Stimulated activated naive B cell treated with anti-CD40 and anti-IgM and Interleukin-4, amounts not matched to agents 10 μg/mL and 1 μg/mL and 100 μg/mL, for 72 hours (primary cell): Measurements from ENCODE around the gene DUSP9.

Experiments
- ATAC-seq, 2 donors: fragments of 150-1000 bp; cut with Tn5 transposase; replicated peaks; 2 replicates each; pipeline ENCODE4 v1.10.0; 2021; ENCODE audit warnings: moderate library complexity in 1 of 2
- DNase-seq: peaks from one replicate; pipeline ENCODE4 v3.0.0; 2021
- H3K27ac Mint-ChIP-seq: one replicate; pipeline ENCODE4 v1.8.0; 2022; ENCODE audit warnings: mild to moderate bottlenecking, mixed read lengths
- H3K27me3 Mint-ChIP-seq, 2 donors: one replicate each; pipeline ENCODE4 v1.8.0; 2022; ENCODE audit warnings: mixed read lengths in 2 of 2
- H3K36me3 Mint-ChIP-seq, 2 donors: one replicate each; pipeline ENCODE4 v1.8.0; 2022; ENCODE audit warnings: mixed read lengths in 2 of 2, mild to moderate bottlenecking in 1 of 2
- H3K4me1 Mint-ChIP-seq, 2 donors: one replicate each; pipeline ENCODE4 v1.8.0; 2022; ENCODE audit warnings: mixed read lengths in 2 of 2, mild to moderate bottlenecking in 1 of 2
- H3K4me3 Mint-ChIP-seq, 2 donors: one replicate each; pipeline ENCODE4 v1.8.0; 2022; ENCODE audit warnings: mild to moderate bottlenecking in 2 of 2, mixed read lengths in 2 of 2, moderate library complexity in 1 of 2
- H3K9me3 Mint-ChIP-seq, 2 donors: one replicate each; pipeline ENCODE4 v1.8.0; 2022; ENCODE audit warnings: mixed read lengths in 2 of 2, mild to moderate bottlenecking in 1 of 2

DUSP9 gene

DNA sequence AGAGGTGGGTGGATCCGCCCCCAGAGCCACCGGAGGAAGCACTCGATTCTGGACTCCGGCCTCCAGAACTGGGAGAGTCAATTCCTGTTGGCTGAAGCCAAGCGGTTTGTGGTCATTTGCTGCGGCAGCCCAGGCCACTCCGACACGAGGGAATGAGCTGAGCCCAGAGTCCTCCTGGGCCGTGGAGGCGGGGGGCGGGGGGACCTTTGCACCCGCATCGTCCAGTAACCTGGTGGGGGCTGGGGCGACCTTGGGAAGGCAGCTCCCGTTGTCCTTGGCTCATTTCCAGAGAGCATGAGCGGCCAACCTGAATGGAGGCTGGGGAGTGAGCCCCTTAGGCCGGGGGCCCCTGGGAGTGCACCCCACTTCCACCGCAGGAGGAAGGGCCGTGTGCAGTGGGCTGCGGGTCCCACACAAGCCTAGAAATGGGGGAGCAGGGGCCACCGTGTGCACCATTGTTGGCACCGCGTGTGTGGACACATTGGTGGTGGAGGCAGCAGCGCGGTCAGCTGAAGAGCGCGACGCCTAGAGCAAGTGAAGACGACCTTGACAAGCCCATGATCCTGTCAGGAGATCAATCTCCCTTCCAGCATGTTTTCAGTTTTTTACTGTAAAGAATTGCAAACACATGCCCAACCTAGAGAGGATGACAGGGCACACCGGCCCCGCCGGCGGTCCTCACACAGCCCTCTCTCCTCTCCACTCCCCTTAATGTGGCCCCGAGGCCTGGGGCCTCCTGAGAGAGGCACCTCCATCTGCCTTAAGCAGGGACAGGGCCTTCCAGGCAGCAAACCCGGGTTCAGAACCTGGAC, 19.9 kb upstream of the DUSP9 start:
- Mint-ChIP-seq H3K27ac (no peak overlapping the region), H3K9me3 (peaks cover 0 to 11% of the 10 kb centered on the region in 2 donors), H3K27me3 (peaks cover 28 to 29% of the 10 kb centered on the region in 2 donors), H3K4me3 (no peak overlapping the region), H3K36me3 (peaks cover 0 to 5% of the 10 kb centered on the region in 2 donors), H3K4me1 (no peaks in the 10 kb centered on the region)
- no peak for DNase-seq
- no peak for ATAC-seq

DNA sequence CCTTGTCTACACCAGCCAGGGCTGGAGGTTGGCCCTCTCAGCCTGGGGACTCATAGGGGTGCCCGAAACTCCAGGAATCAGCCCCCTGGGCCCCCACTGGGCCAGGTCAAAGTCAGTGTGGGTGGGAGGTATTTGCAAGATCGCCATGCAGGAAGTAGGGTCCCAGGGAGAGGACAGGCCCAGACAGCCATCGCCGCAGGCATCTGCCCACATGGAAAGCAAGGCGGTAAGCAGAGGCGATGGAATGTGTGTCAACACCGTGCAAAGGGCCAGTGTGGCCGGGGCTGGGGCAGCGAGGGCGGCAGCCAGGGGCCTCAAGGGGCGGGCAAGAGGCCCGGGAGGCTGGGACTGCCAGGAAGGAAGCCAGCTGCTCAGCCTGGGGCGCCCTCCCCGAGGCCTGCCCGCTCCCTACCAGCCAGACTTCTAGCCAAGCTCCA, 19.3 kb upstream of the DUSP9 start:
- peaks cover 23 to 24% of the 10 kb centered on the region in 2 donors for H3K27me3 Mint-ChIP-seq
- peaks cover 0 to 11% of the 10 kb centered on the region in 2 donors for H3K9me3 Mint-ChIP-seq
- H3K4me3 Mint-ChIP-seq, result no peak overlapping the region
- ATAC-seq (no peak), DNase-seq (no peak)
- H3K4me1 Mint-ChIP-seq, result no peaks in the 10 kb centered on the region
- H3K27ac Mint-ChIP-seq, result no peak overlapping the region
- H3K36me3 Mint-ChIP-seq, result peaks cover 0 to 5% of the 10 kb centered on the region in 2 donors

DNA sequence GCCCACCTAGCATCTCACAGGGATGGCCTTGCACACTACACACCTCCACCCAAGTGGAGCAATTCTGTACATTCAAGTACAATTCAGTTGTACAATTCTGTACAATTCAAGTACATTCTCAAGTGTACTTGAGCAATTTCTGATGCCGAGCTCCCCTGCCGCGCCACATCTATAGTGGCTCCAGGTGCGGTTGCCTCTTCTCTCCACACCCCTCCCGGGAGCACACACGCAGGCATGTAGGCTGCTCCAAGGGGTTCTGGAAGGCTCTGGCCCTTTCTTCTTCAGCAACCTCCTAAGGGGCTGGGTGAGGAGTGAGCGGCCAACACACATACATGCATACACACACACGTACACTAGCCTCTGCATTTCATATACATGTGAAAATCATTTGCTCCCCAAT, 18.9 kb upstream of the DUSP9 start:
- H3K27ac Mint-ChIP-seq, result no peak overlapping the region
- H3K36me3 Mint-ChIP-seq, result peaks cover 0 to 5% of the 10 kb centered on the region in 2 donors
- peaks cover 19% of the 10 kb centered on the region in 2 donors for H3K27me3 Mint-ChIP-seq
- H3K4me3 Mint-ChIP-seq, result no peak overlapping the region
- ATAC-seq (no peak), DNase-seq (no peak)
- H3K9me3 Mint-ChIP-seq, result peaks cover 0 to 11% of the 10 kb centered on the region in 2 donors
- H3K4me1 Mint-ChIP-seq, result no peaks in the 10 kb centered on the region

DNA sequence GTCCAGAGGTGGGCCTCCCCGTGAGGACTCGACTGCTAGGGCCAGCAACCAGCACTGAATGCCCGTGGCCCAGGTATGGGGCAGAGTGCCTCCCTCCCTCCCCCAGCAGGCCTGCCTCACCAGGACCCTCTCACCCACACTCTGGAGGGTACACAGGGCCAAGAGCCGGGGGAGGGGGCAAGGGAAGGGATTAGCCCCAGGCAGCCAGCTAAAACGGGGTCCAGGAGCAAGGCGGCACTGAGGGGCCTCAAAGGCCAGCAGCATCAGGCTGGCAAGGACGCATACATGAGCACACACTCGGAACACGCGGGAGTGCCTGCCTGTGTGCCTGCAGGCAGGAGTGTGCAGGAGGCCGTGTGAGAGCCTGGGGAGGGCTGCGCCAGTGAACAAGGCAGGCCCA, 18.3 kb upstream of the DUSP9 start:
- Mint-ChIP-seq H3K9me3 (peaks cover 0 to 11% of the 10 kb centered on the region in 2 donors), H3K27ac (no peak overlapping the region), H3K27me3 (peaks cover 13 to 14% of the 10 kb centered on the region in 2 donors), H3K36me3 (peaks cover 0 to 5% of the 10 kb centered on the region in 2 donors), H3K4me1 (no peaks in the 10 kb centered on the region), H3K4me3 (no peak overlapping the region)
- DNase-seq, result no peak
- no peak for ATAC-seq

DNA sequence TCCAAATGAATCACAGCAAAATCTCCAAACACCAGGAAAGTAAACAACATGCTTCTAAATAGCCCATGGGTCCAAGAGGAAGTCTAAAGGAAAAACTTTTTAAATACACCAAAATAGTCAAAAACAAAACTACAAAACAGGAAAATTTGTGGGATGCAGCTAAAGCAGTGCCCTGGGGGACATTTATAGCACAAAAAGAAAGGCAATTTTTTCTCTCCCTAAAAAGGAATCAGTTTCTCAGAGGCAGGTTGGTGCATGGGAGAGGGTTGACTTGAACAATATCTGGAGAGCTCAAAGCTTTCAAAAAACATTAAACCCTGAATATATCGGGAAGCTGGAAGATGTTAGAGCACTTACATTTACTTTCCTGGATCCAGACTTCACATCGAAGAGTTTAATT, 15.7 kb upstream of the DUSP9 start:
- H3K27me3 Mint-ChIP-seq, result peaks cover 10 to 25% of the 10 kb centered on the region in 2 donors
- H3K27ac Mint-ChIP-seq, result no peak overlapping the region
- H3K9me3 Mint-ChIP-seq, result peaks cover 0 to 11% of the 10 kb centered on the region in 2 donors
- no peaks in the 10 kb centered on the region for H3K4me1 Mint-ChIP-seq
- ATAC-seq (no peak), DNase-seq (no peak)
- H3K4me3 Mint-ChIP-seq, result no peak overlapping the region
- peaks cover 0 to 5% of the 10 kb centered on the region in 2 donors for H3K36me3 Mint-ChIP-seq

DNA sequence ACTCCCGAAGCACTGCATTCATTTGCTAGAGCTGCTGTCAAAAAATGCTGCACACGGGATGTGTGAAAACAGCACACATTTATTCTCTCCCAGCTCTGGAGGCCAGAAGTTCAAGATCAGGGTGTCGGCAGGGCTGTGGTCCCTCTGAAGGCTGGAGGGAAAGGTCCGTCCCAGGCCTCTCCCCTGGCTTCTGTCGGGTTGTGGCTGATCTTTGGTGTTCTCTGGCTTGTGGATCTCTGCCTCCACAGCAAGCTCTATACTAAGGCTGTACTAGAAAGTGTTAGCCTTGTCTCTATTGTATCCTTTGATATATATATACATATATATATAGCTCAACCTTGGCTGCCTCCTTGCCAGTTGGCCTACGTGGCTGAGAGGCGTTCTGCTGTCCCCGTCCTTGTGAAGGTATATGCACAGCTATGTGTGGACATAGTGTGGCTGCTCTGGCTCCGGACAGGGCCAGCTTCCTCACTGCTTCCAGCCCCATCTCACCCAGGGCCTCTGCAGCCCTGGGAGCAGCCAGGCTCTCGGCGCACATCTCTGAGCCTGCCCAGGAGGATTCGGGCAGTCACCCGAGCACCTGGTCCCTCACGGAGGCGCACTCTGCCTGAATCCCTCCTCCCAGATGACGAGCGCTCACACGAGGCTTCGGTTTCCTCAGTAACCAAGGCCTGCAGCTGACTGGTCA, 15.0 kb upstream of the DUSP9 start:
- Mint-ChIP-seq H3K27ac (no peak overlapping the region), H3K27me3 (peaks cover 10 to 25% of the 10 kb centered on the region in 2 donors), H3K36me3 (peaks cover 0 to 5% of the 10 kb centered on the region in 2 donors), H3K9me3 (peaks cover 0 to 11% of the 10 kb centered on the region in 2 donors), H3K4me3 (no peak overlapping the region), H3K4me1 (no peaks in the 10 kb centered on the region)
- DNase-seq (no peak), ATAC-seq (no peak)

DNA sequence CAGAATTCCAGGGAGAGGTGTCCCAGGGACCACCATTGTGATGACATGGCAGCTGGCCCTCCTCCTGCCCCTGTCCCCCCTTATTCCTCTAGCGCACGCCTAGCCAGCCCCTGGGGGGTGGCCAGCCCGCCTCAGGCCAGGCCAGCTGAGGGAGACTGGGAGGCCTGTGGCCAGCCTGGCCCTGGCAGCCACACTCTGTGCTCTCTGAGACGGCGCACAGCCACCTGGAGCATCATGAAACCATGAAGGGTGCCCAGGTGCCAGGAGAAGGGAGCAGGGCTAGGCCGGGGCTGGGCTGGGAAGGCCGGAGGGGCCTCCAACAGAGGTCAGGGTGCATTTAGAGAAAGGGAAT, 14.4 kb upstream of the DUSP9 start:
- H3K36me3 Mint-ChIP-seq, result peaks cover 0 to 5% of the 10 kb centered on the region in 2 donors
- DNase-seq (no peak), ATAC-seq (no peak)
- H3K4me1 Mint-ChIP-seq, result no peaks in the 10 kb centered on the region
- H3K4me3 Mint-ChIP-seq, result no peak overlapping the region
- peaks cover 0 to 11% of the 10 kb centered on the region in 2 donors for H3K9me3 Mint-ChIP-seq
- peaks cover 10 to 25% of the 10 kb centered on the region in 2 donors for H3K27me3 Mint-ChIP-seq
- no peak overlapping the region for H3K27ac Mint-ChIP-seq

DNA sequence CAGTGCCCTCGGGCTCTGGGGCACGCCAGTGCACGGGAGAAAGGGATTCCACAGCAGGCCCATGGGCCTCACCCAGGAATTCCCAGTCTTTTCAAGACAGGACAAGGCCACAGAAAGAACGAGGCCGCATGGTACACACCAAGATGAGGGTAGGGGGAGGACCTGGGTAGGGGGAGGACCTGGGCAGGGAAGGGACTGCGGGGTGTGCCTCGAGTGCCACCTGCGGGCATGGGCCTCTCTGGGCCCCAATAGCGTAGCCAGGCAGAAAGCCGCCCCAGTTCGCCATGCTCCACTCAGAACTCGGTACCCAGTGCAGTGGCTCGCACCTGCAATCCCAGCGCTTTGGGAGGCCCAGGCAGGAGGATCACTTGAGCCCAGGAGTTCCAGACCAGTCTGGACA, 14.0 kb upstream of the DUSP9 start:
- no peaks in the 10 kb centered on the region for H3K4me1 Mint-ChIP-seq
- ATAC-seq (no peak), DNase-seq (no peak)
- no peak overlapping the region for H3K4me3 Mint-ChIP-seq
- peaks cover 10 to 25% of the 10 kb centered on the region in 2 donors for H3K27me3 Mint-ChIP-seq
- H3K36me3 Mint-ChIP-seq, result peaks cover 0 to 5% of the 10 kb centered on the region in 2 donors
- no peak overlapping the region for H3K27ac Mint-ChIP-seq
- H3K9me3 Mint-ChIP-seq, result peaks cover 0 to 11% of the 10 kb centered on the region in 2 donors

DNA sequence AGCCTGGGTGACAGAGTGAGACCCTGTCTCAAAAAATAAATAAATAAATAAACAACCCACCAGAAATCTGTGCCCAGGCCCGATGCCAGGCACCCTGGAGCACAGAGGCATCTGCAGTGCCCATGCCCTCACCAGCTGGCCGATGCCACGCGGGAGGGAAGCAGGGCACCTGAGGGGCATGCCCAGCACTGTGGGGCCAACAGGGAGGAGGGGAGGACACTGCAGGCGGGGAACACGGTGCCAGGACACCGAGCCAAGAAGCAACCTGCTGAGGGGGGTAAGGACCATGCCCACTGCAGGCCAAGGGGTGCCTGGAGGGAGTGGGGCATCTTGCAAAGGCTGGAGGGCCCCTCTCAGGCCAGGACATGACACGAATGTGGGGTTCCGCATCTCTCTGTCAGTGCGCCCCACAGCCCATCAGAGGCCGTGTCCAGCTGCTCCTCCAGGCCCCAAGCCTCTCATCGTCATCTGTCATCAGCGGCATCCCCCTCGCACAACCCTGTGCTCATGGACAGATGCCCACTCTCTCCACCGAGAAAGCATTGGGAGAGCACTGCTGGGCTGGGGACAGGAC, 13.3 kb upstream of the DUSP9 start:
- Mint-ChIP-seq H3K4me1 (no peaks in the 10 kb centered on the region), H3K27ac (no peak overlapping the region), H3K36me3 (peaks cover 0 to 5% of the 10 kb centered on the region in 2 donors), H3K27me3 (peaks cover 10 to 27% of the 10 kb centered on the region in 2 donors), H3K4me3 (no peak overlapping the region), H3K9me3 (peaks cover 0 to 11% of the 10 kb centered on the region in 2 donors)
- ATAC-seq, result no peak
- no peak for DNase-seq

DNA sequence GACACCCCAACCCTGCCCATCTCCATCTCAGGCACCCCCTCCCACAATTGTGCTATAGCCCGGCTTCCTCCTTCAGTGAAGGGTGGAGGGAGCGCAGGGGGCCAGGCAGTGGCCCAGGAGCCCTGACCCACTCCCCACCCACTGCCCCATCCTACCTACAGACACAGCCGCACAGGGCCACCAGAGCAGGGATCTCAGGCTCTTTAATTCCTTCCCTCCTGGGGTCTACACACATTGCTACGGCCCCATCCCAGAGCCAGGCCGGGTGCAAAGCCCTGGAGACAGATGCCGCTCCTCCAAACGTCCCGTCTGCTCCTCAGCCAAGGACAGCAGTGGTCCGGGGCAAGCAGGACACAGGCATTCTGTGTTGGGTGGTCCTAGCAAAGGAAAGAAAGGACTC, 12.8 kb upstream of the DUSP9 start:
- ATAC-seq (no peak), DNase-seq (no peak)
- peaks cover 10 to 33% of the 10 kb centered on the region in 2 donors for H3K27me3 Mint-ChIP-seq
- H3K27ac Mint-ChIP-seq, result no peak overlapping the region
- no peaks in the 10 kb centered on the region for H3K4me1 Mint-ChIP-seq
- peaks cover 0 to 5% of the 10 kb centered on the region in 2 donors for H3K36me3 Mint-ChIP-seq
- peaks cover 0 to 11% of the 10 kb centered on the region in 2 donors for H3K9me3 Mint-ChIP-seq
- H3K4me3 Mint-ChIP-seq, result no peak overlapping the region

DNA sequence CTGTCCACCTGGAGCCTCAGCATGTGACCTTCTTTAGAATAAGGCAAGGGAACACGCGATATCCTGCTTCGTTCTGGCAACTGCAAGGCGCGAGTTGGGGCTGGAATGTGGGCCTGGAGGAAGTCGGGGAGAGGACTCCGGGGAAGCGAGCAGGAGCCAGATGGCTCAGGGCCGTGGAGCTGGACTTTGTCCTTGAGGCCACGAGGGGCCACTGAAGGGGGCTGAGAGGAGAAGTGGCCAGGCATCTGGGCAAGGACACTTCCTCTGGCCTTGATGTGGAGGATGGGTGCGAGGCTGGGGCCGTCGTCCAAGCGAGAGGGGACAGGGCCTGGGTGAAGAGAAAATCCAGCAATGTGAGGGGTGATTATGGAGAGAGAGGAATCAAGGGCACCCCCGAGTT, 12.2 kb upstream of the DUSP9 start:
- H3K36me3 Mint-ChIP-seq, result peaks cover 0 to 5% of the 10 kb centered on the region in 2 donors
- H3K27me3 Mint-ChIP-seq, result peaks cover 8 to 31% of the 10 kb centered on the region in 2 donors
- H3K27ac Mint-ChIP-seq, result no peak overlapping the region
- no peak overlapping the region for H3K4me3 Mint-ChIP-seq
- DNase-seq (no peak), ATAC-seq (no peak)
- H3K9me3 Mint-ChIP-seq, result peaks cover 0 to 11% of the 10 kb centered on the region in 2 donors
- no peaks in the 10 kb centered on the region for H3K4me1 Mint-ChIP-seq

DNA sequence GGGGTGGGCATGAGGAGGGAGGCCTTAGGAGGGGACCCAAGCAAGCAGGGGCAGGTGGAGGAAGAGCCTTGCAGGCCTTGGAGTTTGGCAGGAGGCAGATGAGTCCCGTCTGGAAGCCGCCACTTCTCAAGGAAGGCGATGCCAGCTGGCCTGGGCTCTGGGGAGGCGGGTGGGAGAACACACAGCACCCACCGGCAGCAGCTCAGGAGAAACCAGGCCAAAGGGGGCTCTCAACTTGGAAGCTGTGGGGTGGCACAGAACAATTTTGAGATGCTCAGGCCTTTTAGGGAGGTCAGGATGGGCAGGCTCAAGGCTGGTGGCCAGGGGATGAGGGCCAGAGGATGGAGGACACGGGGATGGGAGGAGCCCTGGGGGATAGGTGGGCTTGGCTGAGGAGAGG, 11.6 kb upstream of the DUSP9 start:
- ATAC-seq, result no peak

DNA sequence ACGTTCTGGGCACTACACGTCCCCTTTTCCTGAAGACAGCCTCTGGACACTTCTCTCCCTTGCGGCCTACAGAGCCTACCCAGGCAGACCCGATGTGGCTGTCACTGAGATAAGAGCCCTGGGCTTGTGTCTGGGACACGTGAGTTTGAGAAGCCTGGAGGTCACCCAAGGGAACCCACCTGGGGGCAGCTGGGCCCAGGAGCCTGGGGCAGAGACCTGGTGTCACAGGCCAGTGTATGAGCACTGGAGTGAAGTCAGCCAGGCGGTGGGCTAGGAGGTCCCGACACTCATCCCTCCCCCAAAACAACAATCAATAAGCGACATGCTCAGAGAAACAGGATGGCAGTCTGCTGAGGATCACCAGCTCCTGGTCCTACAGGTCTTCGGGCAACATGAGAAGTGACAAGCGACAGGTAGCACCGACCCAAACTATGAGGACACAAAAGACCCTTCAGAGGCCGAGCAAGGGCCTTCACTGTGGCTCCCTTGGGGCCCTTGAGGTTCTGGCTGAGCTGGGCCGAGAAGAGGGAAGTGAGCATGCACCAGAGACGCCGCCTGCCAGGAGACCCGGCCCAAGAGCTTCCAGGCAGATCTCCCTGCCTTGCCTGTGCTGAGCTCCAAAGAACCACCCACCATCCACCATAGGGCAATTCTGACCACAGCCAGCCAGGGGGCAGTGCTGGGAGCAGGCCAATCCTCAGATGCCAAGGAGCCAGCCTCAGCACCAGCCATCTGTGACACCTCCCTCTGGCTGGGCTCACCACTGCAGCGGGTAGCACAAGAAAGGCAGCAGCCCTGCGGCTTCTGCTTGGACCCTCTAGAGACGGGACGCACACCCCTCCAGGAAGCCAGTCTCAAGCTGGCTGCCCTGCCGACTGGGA, 11.0 kb upstream of the DUSP9 start:
- Mint-ChIP-seq H3K4me3 (no peak overlapping the region), H3K27ac (no peak overlapping the region), H3K4me1 (peaks cover 3 to 5% of the 10 kb centered on the region in 2 donors), H3K36me3 (peaks cover 0 to 2% of the 10 kb centered on the region in 2 donors), H3K27me3 (peaks cover 7 to 31% of the 10 kb centered on the region in 2 donors), H3K9me3 (peaks cover 0 to 9% of the 10 kb centered on the region in 2 donors)
- ATAC-seq (peak; percentile 65 to 85), DNase-seq (no peak)

More for the DNA sequence above, 11.6 kb upstream of the DUSP9 start:
- no peak for DNase-seq
- peaks cover 0 to 11% of the 10 kb centered on the region in 2 donors for H3K9me3 Mint-ChIP-seq
- H3K4me1 Mint-ChIP-seq, result no peaks in the 10 kb centered on the region
- peaks cover 0 to 5% of the 10 kb centered on the region in 2 donors for H3K36me3 Mint-ChIP-seq
- H3K27me3 Mint-ChIP-seq, result peaks cover 6 to 28% of the 10 kb centered on the region in 2 donors
- no peak overlapping the region for H3K4me3 Mint-ChIP-seq
- H3K27ac Mint-ChIP-seq, result no peak overlapping the region

DNA sequence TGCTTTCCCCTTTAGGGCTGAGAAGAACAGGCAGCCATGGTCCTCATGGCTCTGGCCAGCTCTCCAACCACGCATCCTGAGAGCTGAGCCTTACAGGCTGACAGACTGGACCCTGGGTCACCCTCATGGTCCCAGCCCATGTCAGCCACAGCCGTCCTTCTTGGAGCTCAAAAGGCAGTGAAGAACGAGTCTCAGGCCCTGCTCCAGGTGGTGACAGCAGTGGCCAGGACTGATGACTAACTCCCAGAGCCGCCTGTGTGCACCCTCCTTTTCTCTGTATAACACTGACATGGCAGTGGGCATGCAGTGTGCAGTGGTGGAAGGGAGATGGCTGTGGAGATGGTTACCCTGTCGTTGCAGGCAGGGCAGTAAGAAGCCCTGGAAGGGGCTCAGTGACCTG, 10.3 kb upstream of the DUSP9 start:
- peaks cover 8 to 36% of the 10 kb centered on the region in 2 donors for H3K27me3 Mint-ChIP-seq
- no peaks in the 10 kb centered on the region for H3K36me3 Mint-ChIP-seq
- DNase-seq (no peak), ATAC-seq (no peak)
- H3K27ac Mint-ChIP-seq, result no peak overlapping the region
- H3K4me1 Mint-ChIP-seq, result peaks cover 3 to 10% of the 10 kb centered on the region in 2 donors
- H3K4me3 Mint-ChIP-seq, result no peak overlapping the region
- peaks cover 0 to 2% of the 10 kb centered on the region in 2 donors for H3K9me3 Mint-ChIP-seq
